ENCODE measurements around the gene ACP6. TPM values are rescaled to one million over a fixed set of nuclear protein-coding genes. Genes with fewer than 3 reads are reported as not detected.
A peak's percentile ranks its signal among the peaks of the same experiment; 100 is the strongest.

ACP6 gene
- polyA plus RNA-seq, 4 donors, result 23.0 to 41.9 (median 29.8) TPM

DNA sequence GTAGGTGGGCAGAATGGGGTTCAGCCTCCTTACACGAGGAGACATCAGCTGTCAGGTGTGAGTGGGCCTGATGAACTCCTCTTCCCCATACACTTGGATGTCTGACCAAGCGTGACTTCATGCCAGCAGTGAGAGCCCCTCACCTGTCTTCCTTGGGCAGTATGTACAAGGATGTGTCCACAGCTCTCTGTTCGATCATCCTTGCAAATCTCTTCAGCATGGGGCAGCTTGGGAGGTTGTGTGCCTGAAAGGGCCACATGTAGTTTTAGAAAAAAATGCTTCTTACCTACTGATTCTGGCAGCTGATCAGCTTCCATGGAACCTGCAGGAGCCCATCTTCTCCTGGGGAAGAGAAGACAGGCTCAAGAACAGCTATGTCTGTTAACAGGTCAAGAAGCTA lies 18.0 kb downstream of the ACP6 start:
- no peak for DNase-seq (ENCODE audit: low read depth in 4 of 4, low spot score in 3 of 4)

DNA sequence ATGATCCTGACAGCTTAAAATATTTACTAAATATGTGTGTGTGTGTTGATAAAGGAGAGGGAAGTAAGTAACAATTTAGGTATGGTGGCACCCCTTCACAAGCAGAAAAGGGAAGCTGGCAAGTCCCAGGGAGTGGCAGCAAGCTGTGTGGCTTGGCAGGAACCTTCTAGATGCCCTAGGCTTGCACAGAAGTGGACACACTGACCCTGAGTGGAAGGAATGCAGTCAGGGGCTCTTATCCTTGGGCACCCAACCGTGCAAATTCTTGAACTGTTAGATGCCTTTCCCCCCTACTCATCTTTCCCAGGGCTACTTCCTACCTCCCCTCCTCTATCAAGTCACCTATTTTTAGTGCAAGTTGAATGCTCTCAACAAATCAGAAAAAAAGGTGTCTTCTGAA lies 18.9 kb downstream of the ACP6 start:
- DNase-seq (ENCODE audit: low read depth in 4 of 4, low spot score in 3 of 4), result peak in 1 of 4 donors; percentile 20

DNA sequence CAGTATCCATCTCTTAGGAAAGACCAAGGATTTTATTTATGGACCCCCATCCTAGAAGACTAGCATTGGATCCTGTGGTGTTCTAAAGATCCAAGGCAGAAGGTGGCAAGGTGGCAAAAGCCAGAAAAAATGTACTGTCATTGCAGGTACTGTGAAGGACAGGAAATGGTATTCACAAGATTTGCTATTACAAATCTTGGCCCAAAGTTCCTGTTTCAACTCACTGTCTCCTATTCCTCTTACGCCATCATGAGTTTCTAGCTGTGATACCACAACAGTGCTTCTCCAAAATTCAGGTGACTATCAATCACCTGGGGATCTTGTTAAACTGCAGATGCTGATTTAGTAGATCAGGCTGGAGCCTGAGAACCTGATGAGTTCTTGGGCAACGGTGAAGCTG lies 21.4 kb downstream of the ACP6 start:
- DNase-seq (ENCODE audit: low read depth in 4 of 4, low spot score in 3 of 4), result no peak

DNA sequence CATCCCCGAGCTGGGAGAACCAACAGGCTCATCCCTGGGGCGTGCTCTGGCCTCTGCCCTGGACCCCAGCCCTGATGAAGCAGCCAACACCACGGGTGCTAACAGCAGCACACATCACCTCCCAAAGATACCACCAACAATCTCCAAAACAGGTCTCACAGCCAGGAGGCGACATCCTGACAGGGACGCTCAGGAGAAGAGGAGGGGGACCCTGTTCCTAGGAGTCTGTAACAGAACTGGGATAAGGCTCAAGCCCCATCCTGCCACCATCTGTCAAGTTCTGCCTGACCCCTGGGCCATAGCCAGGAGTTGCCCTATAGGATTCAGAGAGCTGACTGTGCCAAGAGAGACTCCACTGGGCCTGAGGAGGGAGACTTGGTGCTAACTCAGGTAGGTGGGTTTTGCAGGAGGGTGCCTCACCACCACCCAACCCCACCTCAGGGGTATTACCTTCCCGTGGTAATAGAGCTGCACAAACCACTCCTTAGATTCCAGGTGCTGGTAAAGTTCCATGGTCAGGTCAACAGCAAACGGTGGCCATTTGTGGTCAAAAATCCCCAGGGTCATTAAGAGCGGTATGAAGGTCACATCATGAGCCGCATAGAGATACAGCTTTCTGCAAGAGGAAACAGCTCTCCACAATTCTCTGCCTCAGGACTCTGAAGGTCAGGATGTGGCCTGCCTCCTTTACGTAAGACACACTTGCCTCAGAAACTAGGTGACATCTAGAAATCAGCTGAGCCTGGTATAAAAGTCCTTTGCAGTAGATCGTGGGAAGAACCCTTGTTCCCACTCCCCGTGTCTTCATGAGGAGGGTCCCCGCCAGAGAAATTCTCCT lies 22.3 kb downstream of the ACP6 start:
- no peak for DNase-seq (ENCODE audit: low read depth in 4 of 4, low spot score in 3 of 4)

DNA sequence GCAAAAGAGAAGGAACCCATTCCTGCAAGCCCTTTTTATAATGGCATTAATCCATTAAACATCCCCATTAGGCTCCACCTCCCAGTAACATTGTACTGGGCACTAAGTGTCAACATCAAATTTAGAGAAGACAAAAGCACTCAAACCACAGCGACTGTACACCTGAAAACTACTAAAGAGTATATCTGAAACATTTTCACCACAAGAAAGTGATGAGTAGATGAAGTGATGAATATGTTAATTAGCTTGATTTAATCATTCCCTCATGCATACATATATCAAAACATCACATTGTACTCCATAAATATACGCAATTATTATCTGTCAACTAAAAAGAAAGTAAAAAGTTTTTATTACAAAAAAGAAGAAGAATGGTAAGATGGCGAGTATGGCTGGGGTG lies 26.4 kb downstream of the ACP6 start:
- DNase-seq (ENCODE audit: low read depth in 4 of 4, low spot score in 3 of 4), result no peak

DNA sequence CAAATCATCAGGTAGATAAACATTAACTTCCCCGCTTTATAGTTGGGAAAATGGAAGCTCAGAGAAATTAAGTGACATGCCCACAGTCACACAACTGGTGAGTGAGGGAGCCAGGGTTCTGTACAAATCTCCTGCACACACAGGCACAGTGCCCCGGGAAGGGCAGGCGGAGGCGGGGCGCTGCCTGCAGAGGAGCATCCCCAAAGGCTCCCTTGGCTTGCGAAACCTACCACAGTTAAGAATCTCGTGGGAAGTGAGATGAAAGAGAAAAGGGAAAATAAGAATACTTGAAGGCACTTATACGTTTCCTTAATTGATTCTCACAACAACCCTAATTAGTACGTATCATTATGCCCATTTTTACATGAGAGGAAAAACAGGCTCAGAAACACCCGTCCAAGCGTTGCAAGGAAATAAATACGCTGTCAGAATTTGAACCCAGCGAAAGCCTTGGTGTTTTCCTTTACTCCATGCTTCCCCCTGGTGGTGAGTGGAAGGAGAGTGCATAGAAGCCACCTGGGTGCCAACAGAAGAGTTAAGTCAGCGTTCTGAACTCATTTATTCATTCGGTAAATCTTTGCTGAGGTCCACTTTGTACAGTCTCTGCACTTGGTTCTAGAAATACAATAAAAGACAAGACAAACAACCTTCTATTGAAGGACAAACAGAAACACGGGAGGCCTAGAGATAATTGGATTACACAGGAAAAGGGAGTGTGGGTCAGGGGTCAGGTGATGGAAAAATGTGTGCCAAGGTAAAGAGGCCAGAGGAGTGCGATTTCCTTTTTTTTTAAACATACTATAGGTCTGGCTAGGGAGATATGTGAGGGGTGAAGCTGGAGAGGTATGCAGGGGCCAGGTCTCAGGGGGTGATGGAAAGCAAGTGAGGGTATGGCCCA lies 28.4 kb downstream of the ACP6 start:
- peak in 1 of 4 donors; percentile 47 for DNase-seq (ENCODE audit: low read depth in 4 of 4, low spot score in 3 of 4)

DNA sequence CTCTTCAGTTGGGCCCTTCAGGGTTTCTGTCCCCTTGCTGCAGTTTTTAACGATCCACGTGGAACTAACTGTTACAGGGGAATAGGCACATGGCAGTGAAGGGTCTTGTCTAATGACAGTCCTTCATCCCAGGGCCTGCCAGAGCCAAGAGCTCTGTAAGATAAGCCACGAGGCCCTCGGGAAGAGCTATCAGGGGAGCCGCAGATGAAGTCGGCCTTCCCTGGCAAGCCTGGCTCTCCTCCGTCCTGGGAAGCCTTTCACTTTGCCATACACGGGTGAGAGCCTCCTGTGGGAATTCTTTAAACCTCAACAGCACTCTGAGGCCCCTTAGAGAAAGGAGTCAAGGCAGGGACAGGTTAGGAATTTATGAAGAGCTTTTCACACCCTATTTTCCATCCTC lies 29.0 kb downstream of the ACP6 start:
- DNase-seq (ENCODE audit: low read depth in 4 of 4, low spot score in 3 of 4), result no peak

DNA sequence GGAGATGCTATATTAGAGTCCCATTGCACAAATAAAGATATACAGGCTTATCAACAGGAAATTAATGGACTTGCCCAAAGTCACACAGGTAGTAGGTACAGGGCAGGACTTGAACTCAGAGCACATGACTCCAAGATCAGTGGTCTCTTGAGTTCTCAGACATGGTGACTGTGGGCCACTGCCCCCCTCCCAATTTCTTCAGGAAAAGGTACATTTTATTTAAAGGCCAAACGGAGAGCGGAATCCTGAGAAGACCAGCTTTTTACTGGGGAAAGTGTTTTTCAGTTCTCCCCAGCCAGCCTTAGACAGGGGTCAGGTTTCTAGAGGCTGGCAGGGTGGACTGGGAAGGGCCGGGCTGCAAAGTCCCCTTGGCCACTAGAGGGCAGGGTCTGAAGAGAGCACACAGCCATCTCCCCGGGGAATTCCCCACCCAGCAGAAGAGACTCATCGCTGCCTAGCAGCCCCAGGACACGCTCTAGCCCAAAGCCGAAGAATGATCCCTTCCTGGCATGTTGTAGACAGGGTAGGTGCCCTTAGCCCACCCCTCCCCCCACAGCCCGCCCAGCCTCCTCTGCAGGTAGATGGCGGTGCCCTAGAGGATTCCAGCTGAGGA lies 29.7 kb downstream of the ACP6 start:
- peak in 3 of 4 donors; percentile 41 to 57 (median 43) for DNase-seq (ENCODE audit: low read depth in 4 of 4, low spot score in 3 of 4)

DNA sequence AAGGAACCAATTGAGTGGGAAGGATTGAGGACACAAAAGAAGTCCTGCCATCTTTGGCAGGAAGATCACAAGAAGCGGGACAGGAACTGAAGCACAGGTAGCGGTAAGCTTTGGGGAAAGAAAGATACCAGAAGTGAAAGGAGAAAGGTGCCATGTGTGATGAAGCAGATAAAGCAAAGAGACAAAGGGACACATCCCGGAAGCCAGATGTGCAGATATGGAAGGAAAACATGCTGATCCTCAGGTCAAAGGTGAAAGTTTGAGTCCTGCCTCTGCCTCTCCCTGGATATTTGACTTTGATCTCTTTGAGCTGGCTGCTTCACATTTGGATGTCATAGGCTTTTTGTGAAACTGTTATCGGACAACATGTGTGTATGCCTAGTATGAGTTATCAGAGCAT lies 34.0 kb downstream of the ACP6 start:
- no peak for DNase-seq (ENCODE audit: low read depth in 4 of 4, low spot score in 3 of 4)

DNA sequence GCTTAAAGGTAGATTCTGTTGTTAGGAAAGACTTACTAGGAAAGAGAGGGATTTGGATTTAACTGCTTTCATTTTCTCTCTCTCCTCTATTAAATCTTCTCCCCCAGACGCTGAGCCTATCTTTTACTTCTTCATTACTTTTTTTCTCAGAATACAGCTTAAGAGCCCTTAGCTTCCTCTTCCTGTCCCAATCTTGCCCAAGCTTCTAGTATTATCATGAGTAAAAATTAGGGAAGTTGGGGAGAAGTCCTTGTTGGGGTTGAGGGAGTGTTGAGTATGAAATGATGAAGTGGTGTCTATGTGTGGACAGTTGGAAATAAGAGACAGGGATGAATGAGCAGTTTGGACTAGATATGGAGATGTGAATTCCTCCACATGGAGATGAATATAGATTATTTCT lies 35.0 kb downstream of the ACP6 start:
- DNase-seq (ENCODE audit: low read depth in 4 of 4, low spot score in 3 of 4), result no peak

DNA sequence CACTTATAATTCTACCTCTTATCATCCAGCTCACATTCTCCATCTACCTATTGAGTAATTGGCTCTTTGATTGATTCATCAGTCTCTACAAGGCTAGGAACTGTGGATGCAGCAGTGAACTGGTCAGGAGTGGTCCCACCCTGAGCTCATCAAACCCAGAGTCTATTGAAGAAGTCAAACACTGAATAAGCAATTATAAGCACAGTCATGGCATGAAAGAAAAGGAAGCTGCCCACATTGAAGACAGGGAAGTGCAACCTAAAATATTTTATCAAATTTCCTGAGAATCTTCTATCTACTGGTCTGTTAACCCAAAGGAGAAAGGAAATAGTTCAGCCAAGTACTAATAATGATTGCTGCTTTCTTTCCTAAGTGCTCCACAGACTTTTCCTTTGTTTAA lies 35.7 kb downstream of the ACP6 start:
- DNase-seq (ENCODE audit: low read depth in 4 of 4, low spot score in 3 of 4), result no peak

DNA sequence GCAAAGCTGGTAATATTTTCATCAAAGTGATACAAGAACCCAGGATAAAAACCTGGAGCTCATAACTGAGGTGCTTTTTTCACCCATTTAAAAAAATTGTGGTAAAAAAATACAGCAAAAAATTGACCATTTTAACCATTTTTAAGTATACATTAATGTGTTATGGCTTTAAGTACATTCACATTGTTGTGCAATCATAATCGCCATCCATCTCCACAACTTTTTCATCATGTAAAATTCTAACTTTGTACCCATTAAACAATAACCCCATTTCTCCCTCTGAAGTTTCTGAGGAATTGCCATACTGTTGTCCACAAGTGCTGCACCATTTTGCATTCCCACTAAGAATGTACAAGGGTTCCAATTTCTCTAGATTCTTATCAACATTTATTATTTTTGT lies 36.6 kb downstream of the ACP6 start:
- DNase-seq (ENCODE audit: low read depth in 4 of 4, low spot score in 3 of 4), result no peak

DNA sequence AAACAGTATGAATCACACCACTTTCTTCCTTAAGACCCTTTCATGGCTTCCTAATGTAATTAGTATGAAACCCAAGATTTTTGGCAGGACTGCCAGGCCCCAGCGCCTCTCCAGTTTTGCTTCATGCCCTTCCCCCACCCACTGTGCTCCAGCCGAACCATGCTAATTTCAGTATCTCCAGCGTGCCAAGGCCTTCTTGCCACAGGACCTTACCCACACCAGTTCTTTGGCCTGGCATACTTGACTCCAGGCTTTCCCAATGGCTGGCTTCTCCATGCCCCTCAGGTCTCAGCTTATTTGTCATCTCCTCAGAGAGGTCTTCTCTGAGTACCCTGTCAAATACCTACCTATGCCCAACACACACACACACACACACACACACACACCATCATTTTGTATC lies 38.5 kb downstream of the ACP6 start:
- no peak for DNase-seq (ENCODE audit: low read depth in 4 of 4, low spot score in 3 of 4)

DNA sequence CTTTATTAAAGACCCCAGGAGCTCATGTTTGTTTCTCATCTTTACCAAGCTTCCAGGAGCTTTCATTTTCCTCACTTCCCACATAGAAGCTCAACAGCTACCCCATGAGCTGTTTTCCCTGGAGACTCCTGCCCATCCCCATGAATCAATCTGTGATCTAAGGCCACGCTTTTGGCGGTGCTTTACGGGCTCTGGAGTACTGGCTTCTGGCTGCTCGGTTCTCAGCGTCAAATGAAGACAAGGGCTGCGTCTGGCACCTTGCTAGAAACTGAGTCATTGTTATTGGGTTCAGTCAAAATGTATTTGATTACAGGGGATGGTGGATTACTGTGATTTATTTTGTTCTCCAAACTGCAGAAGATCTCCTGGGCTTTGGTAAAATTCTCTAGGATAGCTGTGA lies 39.9 kb downstream of the ACP6 start:
- DNase-seq (ENCODE audit: low read depth in 4 of 4, low spot score in 3 of 4), result no peak

DNA sequence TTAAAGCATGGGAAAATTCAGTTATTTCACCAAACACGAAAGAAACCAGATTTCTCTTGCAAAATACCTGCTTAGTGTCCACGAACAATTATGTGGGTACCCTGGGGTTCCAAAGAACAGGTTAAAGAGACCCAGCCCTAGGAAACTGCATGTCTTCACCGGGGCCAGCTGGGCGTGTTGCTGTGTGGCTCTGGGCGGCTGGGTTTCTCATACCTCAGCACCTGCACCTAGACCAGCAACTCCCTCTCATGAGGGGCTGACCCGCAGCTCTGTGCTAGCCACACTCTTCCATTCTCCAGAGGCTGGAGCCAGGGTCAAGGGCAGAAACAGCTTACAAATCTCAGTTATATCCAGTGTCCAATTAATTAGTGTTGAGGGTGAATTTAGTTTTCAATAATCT lies 40.3 kb downstream of the ACP6 start:
- DNase-seq (ENCODE audit: low read depth in 4 of 4, low spot score in 3 of 4), result no peak

DNA sequence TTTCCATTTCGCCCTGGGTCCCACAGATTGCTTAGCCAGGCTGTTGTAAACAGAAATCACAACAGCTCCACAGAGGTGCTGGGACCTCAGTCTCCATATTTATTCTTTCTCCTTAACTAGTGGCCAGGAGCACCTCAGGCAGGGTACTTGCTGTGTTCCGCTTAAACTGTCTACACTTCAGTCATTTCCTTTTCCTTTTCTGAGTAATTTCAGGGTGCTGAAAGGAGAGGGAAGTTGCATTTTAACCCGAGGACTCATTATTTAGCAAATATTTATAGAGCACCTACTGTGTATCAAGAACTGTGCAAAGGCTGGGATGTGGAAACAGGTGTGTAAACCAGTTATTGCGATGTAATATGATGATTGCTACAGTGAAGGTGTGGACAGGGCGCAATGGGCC lies 41.9 kb downstream of the ACP6 start:
- no peak for DNase-seq (ENCODE audit: low read depth in 4 of 4, low spot score in 3 of 4)

DNA sequence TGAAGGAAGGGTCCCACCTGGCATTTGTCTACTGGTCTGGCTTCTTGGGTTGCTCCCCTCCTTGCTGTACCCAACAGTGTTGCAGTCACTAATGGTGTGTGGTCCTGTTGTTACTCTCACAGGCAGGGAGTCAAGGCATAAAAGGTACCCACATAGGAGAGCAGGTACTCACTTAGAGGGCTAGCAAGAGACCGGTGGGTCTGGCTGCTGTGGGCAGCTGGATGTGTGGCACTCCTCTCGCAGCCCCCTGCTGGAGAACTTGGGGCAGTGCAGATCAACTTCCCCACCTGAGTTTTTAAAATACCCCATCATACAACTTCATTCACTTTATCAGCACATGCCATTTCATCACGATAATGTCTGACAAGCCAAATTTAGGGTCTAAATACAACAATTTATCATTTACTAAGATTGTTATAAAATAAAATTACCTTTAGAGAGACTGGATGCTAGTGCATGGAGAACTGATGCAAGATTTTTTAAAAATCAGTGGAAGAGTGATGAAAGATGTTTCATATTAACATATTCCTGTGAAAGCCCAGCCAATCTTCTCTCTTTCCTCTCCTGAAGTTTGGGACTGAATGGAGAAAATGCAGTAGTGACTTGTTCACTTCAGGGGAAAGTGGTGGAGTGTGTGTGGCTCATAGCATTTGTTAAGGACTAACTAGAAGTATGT lies 42.8 kb downstream of the ACP6 start:
- DNase-seq (ENCODE audit: low read depth in 4 of 4, low spot score in 3 of 4), result peak in 1 of 4 donors; percentile 28

DNA sequence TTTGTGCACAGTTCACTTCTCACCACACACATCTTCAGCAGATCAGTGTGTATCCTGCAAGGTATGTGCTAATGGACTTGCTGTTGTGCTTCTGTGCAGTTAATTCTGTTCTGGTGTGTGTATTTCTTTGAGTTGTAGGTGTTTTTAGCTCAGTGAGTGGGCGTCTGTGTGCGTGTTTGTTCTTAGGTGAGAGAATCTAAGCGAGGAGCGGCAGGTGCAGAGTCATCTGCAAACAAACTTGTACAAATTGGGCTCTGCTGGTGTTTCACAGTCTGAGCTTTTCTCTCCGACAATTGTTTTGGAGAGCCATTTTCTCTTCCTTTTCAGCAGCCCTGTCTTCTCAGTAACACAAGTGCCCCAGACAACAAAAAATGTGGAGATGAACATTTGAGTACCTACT lies 43.6 kb downstream of the ACP6 start:
- DNase-seq (ENCODE audit: low read depth in 4 of 4, low spot score in 3 of 4), result no peak

DNA sequence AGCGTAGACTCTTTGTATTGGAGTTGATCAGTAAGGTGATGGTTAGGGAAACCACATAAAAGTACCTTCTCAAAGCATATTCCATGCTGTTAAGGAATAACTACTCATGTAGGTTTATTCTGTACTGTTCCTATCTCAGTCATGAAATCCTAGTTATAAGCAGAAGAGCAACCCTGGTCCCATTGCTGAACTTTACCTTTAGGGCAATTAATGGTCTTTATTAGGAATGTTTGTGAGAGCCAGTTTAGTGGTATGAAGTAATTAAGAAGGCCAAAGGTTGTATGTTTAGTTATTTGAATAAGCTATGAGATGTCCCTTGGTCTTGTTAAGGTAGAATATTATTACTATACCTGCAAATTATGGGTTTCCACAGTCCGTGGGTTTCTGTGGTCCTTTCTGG lies 44.0 kb downstream of the ACP6 start:
- DNase-seq (ENCODE audit: low read depth in 4 of 4, low spot score in 3 of 4), result no peak

DNA sequence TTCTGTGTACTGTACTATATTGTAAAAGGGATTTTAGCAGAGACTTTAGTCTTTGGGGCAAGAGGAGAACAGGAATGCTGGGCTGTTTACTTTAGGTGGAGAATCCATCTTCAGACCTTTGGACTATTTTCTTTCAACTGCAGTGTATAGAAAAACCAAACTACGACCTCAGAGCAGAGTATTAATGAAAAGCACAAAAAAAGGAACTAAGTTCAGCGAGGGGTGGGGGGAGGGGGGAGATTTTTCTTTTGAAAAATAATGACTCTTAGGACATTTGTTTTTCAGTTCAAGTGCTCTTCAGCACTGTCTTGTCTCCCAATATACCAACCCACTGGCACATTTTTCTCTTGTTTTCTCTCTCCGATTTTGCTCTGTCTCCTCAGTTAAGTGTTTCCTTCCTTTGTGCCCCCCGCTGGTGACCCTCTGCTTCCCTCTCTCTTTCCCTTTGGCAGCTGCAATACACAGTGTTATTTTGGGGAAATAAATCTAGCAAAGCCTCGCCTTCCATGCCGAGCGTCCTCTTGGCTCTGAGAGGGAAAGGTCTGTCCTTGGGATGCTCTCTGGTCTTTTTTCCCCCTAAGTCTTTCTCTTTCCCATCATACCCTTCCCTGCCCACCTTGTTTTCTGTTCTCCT lies 44.8 kb downstream of the ACP6 start:
- no peak for DNase-seq (ENCODE audit: low read depth in 4 of 4, low spot score in 3 of 4)
